Measurements from ENCODE around the gene TMEM234. TPM values are rescaled to one million over a fixed set of nuclear protein-coding genes. Genes with fewer than 3 reads are reported as not detected.
A peak's percentile ranks its signal among the peaks of the same experiment; 100 is the strongest.

TMEM234 gene
- total RNA-seq, 1 donor from 2014 or later: 22.5 TPM

GRCh38 chr1:32198237-32199042, 23.7 kb downstream of the TMEM234 start:
- Mint-ChIP-seq H3K36me3 (ENCODE audit: low read depth) (peaks cover 13% of the 10 kb centered on the region), H3K4me1 (peaks cover 43% of the 10 kb centered on the region), H3K27me3 (ENCODE audit: low read depth) (peaks cover 3% of the 10 kb centered on the region), H3K9me3 (no peaks in the 10 kb centered on the region), H3K4me3 (peak overlapping the region; percentile 50), H3K27ac (ENCODE audit: unreplicated experiment) (no peak overlapping the region)
- no peak for DNase-seq (ENCODE audit: low read depth, low spot score)
- TF ChIP-seq CTCF (conservative IDR thresholded peaks at IDR 0.05): no peak

DNA sequence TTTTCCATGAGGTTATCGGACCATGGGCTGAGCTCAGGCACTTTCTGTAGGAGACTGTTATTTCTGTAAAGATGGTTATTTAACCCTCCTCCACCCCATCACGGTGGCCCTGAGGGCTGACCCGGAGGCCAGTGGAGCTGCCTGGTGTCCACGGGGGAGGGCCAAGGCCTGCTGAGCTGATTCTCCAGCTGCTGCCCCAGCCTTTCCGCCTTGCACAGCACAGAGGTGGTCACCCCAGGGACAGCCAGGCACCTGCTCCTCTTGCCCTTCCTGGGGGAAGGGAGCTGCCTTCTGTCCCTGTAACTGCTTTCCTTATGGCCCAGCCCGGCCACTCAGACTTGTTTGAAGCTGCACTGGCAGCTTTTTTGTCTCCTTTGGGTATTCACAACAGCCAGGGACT, 24.3 kb downstream of the TMEM234 start:
- no peak for TF ChIP-seq CTCF (conservative IDR thresholded peaks at IDR 0.05)
- DNase-seq (ENCODE audit: low read depth, low spot score): no peak
- Mint-ChIP-seq H3K36me3 (ENCODE audit: low read depth) (peaks cover 18% of the 10 kb centered on the region), H3K9me3 (no peaks in the 10 kb centered on the region), H3K4me1 (peaks cover 43% of the 10 kb centered on the region), H3K4me3 (peak overlapping the region; percentile 57), H3K27ac (ENCODE audit: unreplicated experiment) (no peak overlapping the region), H3K27me3 (ENCODE audit: low read depth) (peaks cover 3% of the 10 kb centered on the region)

GRCh38 chr1:32197074-32197473, 25.1 kb downstream of the TMEM234 start:
- Mint-ChIP-seq H3K27me3 (ENCODE audit: low read depth) (peaks cover 3% of the 10 kb centered on the region), H3K27ac (ENCODE audit: unreplicated experiment) (no peak overlapping the region), H3K4me3 (peak overlapping the region; percentile 57), H3K36me3 (ENCODE audit: low read depth) (peaks cover 21% of the 10 kb centered on the region), H3K4me1 (peaks cover 37% of the 10 kb centered on the region), H3K9me3 (no peaks in the 10 kb centered on the region)
- no peak for TF ChIP-seq CTCF (conservative IDR thresholded peaks at IDR 0.05)
- DNase-seq (ENCODE audit: low read depth, low spot score): no peak

DNA sequence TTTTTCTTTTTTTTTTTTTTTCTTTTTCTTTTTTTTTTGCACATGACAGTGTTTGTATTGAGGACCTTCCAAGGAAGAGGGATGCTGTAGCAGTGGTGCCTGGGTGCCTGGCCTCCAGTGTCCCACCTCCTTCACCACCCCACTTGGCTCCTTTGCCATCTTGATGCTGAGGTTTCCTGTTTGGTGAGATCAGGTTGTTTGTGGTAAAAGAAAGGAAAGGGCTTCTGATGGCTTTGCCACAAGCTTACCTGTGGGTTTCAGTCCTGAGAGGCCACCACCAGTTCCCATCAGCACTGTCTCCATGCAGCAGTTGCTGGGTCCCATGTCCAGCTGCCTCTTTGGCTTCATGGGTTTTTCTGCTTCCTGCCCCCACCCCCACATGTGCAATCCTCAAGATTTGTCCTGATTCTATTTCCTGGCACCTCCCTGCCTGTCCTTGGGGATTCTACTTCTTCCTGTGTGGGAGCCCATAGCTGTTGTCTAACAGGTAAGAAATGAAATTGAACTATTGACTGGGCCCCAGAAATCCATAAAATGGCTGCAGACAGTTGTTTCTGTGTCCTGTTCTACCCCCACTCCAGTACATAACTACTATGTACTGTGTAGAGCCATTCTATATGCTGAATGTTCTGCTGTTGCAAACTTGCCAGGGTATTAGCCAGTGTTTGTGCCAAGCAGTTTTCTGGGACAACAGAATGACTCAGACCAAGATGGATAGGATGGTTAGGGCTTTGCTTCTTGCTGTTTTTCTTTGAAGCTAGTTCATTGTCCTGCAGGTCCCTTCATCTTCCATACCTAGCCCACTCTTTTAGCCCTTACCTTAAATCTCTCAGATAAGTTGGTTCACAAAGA, 26.0 kb downstream of the TMEM234 start:
- Mint-ChIP-seq H3K36me3 (ENCODE audit: low read depth) (peaks cover 27% of the 10 kb centered on the region), H3K9me3 (no peaks in the 10 kb centered on the region), H3K27me3 (ENCODE audit: low read depth) (no peaks in the 10 kb centered on the region), H3K27ac (ENCODE audit: unreplicated experiment) (no peak overlapping the region), H3K4me1 (peaks cover 28% of the 10 kb centered on the region), H3K4me3 (no peak overlapping the region)
- TF ChIP-seq CTCF (conservative IDR thresholded peaks at IDR 0.05): no peak
- no peak for DNase-seq (ENCODE audit: low read depth, low spot score)

- H3K27ac Mint-ChIP-seq (ENCODE audit: unreplicated experiment): no peak overlapping the region
- H3K4me3 Mint-ChIP-seq: no peak overlapping the region
- no peaks in the 10 kb centered on the region for H3K9me3 Mint-ChIP-seq
- no peak for TF ChIP-seq CTCF (conservative IDR thresholded peaks at IDR 0.05)
- peaks cover 28% of the 10 kb centered on the region for H3K4me1 Mint-ChIP-seq
- DNase-seq (ENCODE audit: low read depth, low spot score): no peak
- H3K36me3 Mint-ChIP-seq (ENCODE audit: low read depth): peaks cover 29% of the 10 kb centered on the region
- H3K27me3 Mint-ChIP-seq (ENCODE audit: low read depth): no peaks in the 10 kb centered on the region
These were observed 26.6 kb downstream of the TMEM234 start for GRCh38 chr1:32195531-32195930.
